K562 (cell line): Measurements from ENCODE around the gene SLC7A1. TPM values are rescaled to one million over a fixed set of nuclear protein-coding genes. Genes with fewer than 3 reads are reported as not detected.

Source experiments
- ATAC-seq: fragments of 200-7000 bp; cut with Tn5 transposase; 3 replicates; pipeline ENCODE4 v1.9.1; 2020; ENCODE audit warnings: moderate library complexity
- BruUV-seq: library from RNA; stranded (reverse); fragments of 400-500 nt; replicated peaks from 2 replicates; lab custom pipeline; 2021; lab: Mats Ljungman, UMichigan
- CTCF ChIA-PET: fragments of 300-600 bp; formaldehyde crosslinking; extraction: SDS; loops from one replicate; lab custom pipeline; 2021; ENCODE audit warnings: low intra/inter-chr PET ratio; lab: Yijun Ruan, JAX
- POLR2A ChIA-PET: fragments of 300-600, 350-650 bp; sonication (Branson Sonifier 250); formaldehyde crosslinking; extraction: SDS; loops from one replicate; lab custom pipeline; 2021; ENCODE audit warnings: antibody characterized with exemption, inconsistent platforms; lab: Yijun Ruan, JAX
- DNase-seq, 4 experiments: peaks; one replicate each; pipeline versions ENCODE4 v3.0.0 to v3.0.0-alpha.2; 2011 to 2018; ENCODE audit warnings: low spot score in 3 of 4, mixed read lengths in 3 of 4; ENCODE audit errors: extremely low read depth in 1 of 4
- FAIRE-seq: peaks from 2 replicates; lab custom pipeline; 2011; peaks lifted over from hg19 to GRCh38; lab: Jason Lieb, UNC
- H2AFZ ChIP-seq: 2 replicates; pipeline ENCODE4 v1.6.0; 2011; ENCODE audit warnings: low read depth, low read length, control low read depth, inconsistent platforms
- H3K27ac ChIP-seq: fragments of 200-600 bp; 3 replicates; pipeline ENCODE4 v1.8.0; 2011; ENCODE audit warnings: low read depth, mild to moderate bottlenecking, control low read depth, inconsistent platforms, low read length, moderate library complexity, mixed read lengths; ENCODE audit errors: extremely low read depth
- H3K27me3 ChIP-seq, 2 experiments: fragments of 300-600 bp in 1 of 2; 2 replicates in 1 of 2; 3 replicates in 1 of 2; pipeline versions ENCODE4 v1.6.0 to v1.8.0; 2011; ENCODE audit warnings: inconsistent platforms in 2 of 2, low read length in 2 of 2, mild to moderate bottlenecking in 1 of 2, mixed read lengths in 1 of 2, moderate library complexity in 1 of 2; ENCODE audit not compliant: control insufficient read depth in 2 of 2, insufficient read depth in 2 of 2
- H3K36me3 ChIP-seq: fragments of 300-600 bp; 3 replicates; pipeline ENCODE4 v1.8.0; 2011; ENCODE audit warnings: mild to moderate bottlenecking, low read length, inconsistent platforms; ENCODE audit not compliant: control insufficient read depth, insufficient read depth
- H3K4me1 ChIP-seq, 2 experiments: fragments of 200-600 bp in 1 of 2; replicated peaks in 1 of 2; 2 replicates in 1 of 2; 3 replicates in 1 of 2; pipeline versions ENCODE4 v1.5.1 to v1.8.0; 2011; ENCODE audit warnings: inconsistent platforms in 2 of 2, low read length in 2 of 2, mild to moderate bottlenecking in 1 of 2, mixed read lengths in 1 of 2, moderate library complexity in 1 of 2; ENCODE audit not compliant: control insufficient read depth in 2 of 2, insufficient read depth in 2 of 2
- H3K4me2 ChIP-seq: 2 replicates; pipeline ENCODE4 v1.6.1; 2011; ENCODE audit warnings: low read length, control low read depth, inconsistent platforms, mixed read lengths; ENCODE audit not compliant: insufficient read depth
- H3K4me3 ChIP-seq: fragments of 200-600 bp; sonication (generic), shearing (Covaris generic); 2 replicates; pipeline ENCODE4 v1.5.1; 2016; ENCODE audit warnings: control low read depth, inconsistent platforms
- H3K79me2 ChIP-seq: fragments of 200-600 bp; 3 replicates; pipeline ENCODE4 v1.8.0; 2011; ENCODE audit warnings: low read length, inconsistent platforms; ENCODE audit not compliant: control insufficient read depth, insufficient read depth
- H3K9ac ChIP-seq, 2 experiments: 2 replicates each; pipeline versions ENCODE4 v1.6.0 to v1.6.1; 2011; ENCODE audit warnings: low read depth in 2 of 2, low read length in 2 of 2, control low read depth in 1 of 2, inconsistent platforms in 1 of 2, mild to moderate bottlenecking in 1 of 2, mixed read lengths in 1 of 2; ENCODE audit not compliant: insufficient read depth in 1 of 2
- H3K9me1 ChIP-seq: one replicate; pipeline ENCODE4 v1.6.0; 2011; ENCODE audit warnings: inconsistent platforms, mild to moderate bottlenecking, low read length, moderate library complexity; ENCODE audit not compliant: control insufficient read depth, insufficient read depth
- H3K9me3 ChIP-seq: replicated peaks from 2 replicates; pipeline ENCODE4 v1.5.1; 2011; ENCODE audit warnings: low read depth, low read length, inconsistent platforms; ENCODE audit not compliant: control insufficient read depth, insufficient read depth
- H4K20me1 ChIP-seq: replicated peaks from 2 replicates; pipeline ENCODE4 v1.6.1; 2011; ENCODE audit warnings: low read length, inconsistent platforms, mixed read lengths; ENCODE audit not compliant: control insufficient read depth, insufficient read depth
- CBFA2T3 ChIP-seq: fragments of 450-650 bp; IDR thresholded peaks from 2 replicates; pipeline ENCODE4 v1.6.1; 2017
- NR2C1 ChIP-seq, 2 experiments: fragments of 450-650 bp; IDR thresholded peaks; 2 replicates each; pipeline ENCODE4 v1.6.1; 2017; ENCODE audit warnings: mild to moderate bottlenecking in 2 of 2, antibody characterized with exemption in 1 of 2, inconsistent platforms in 1 of 2, missing compliant biosample characterization in 1 of 2, missing genetic modification characterization in 1 of 2
- PHB ChIP-seq: fragments of 250-450 bp; sonication (Bioruptor Pico); IDR thresholded peaks from 2 replicates; pipeline ENCODE4 v1.5.0; 2021
- WGBS: fragments of 100-300 bp; shearing (Covaris generic); methylation state at CpG from one replicate; pipeline ENCODE4 v1.1.6; 2016; ENCODE audit warnings: low coverage, mixed read lengths; ENCODE audit not compliant: insufficient coverage; ENCODE audit errors: missing lambda C conversion rate; 5-methylcytosine and 5-hydroxymethylcytosine counted together
- in situ Hi-C: fragments of 300-500 bp; cut with MboI; formaldehyde crosslinking; loops from 4 replicates; pipeline ENCODE4 v1.15.0; 2018; ENCODE audit warnings: inconsistent platforms, mixed read lengths
- intact Hi-C: fragments of 100-400 bp; cut with micrococcal nuclease; formaldehyde crosslinking; loops from 2 replicates; pipeline ENCODE4 v1.14.2; 2022
- polyA plus RNA-seq, 8 experiments: library from polyadenylated mRNA; depleted of rRNA in 4 of 8; stranded (reverse) in 5 of 8; unstranded in 3 of 8; fragments of >200 nt; fragmentation: Nextera tagmentation in 2 of 8; fragmentation: Illumina TruSeq in 1 of 8; extraction: Ambion mirVana in 2 of 8; extraction: Trizol in 1 of 8; gene quantifications; 2 replicates each; pipeline versions ENCODE4 v1.2.1 to v1.2.3, GENCODE V29; 2011 to 2014; ENCODE audit warnings: inconsistent platforms in 1 of 8, missing spikeins in 1 of 8
- total RNA-seq, 7 experiments: library from RNA; depleted of rRNA in 6 of 7; stranded (reverse); fragments of >200 nt in 6 of 7; fragmentation: Illumina TruSeq in 2 of 7; extraction: Trizol in 2 of 7; gene quantifications; 2 replicates each; pipeline versions ENCODE4 v1.2.1 to v1.2.3, GENCODE V29; 2011 to 2021; ENCODE audit warnings: low replicate concordance in 1 of 7
- TF ChIP-seq, protein P1 (sequence below): IDR thresholded peaks from 3 replicates; pipeline ENCODE4 v1.6.1; 2011; ENCODE audit warnings: borderline replicate concordance, mild to moderate bottlenecking, moderate library complexity; ENCODE audit not compliant: insufficient read length; ENCODE audit errors: extremely low read depth

The SLC7A1 gene
- total and polyA plus RNA-seq, 9 of the 15 experiments (the other 6 are each of a cell fraction or from before 2014, with no cell fraction given), result 3.3 to 69.7 (median 10.8) TPM

DNA sequence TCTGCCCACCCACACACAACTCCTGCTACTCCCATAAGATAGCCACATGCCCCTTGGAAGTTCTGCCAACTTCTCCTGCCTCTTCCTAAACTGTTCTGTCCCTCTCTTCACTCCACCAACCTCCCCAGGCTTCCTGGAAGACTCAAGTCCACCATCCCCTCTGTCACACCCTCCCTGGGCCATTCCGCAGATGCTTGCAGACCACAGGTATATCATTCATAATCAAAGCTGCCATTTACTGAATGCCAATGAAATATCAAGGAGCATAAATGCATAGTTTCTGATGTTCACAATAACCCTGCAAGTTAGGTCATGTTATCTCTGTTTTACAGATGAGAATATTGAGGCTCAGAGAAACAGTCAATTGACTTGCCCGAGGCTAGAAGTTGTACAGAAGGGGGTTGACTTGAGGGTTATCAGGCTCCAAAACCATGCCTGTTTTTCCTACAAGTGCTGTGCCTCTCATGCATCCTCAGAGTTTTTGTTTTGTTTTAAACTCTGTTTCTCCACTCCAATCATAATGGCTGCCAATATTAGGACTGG lies 135.6 kb downstream of the SLC7A1 start:
- FAIRE-seq, result no peak
- Histone ChIP-seq H3K27me3 (no peaks in the 10 kb centered on the region), H4K20me1 (no peaks in the 10 kb centered on the region), H3K4me3 (no peak overlapping the region), H3K27ac (0 out of 3 replicates have a peak overlapping the region, but pooled peaks have one; percentile 22), H3K4me1 (peaks cover 14 to 33% of the 10 kb centered on the region in 2 experiments; a peak in 4 of 5 replicates), H3K9me3 (peaks cover 3% of the 10 kb centered on the region; the same call in 1 of the 2 replicates), H3K4me2 (peak overlapping the region; percentile 10; the same call in 1 of the 2 replicates), H2AFZ (peak overlapping the region; percentile 38), H3K9ac (no peak overlapping the region), H3K36me3 (no peaks in the 10 kb centered on the region; the same call in 2 of the 3 replicates), H3K9me1 (no peaks in the 10 kb centered on the region), H3K79me2 (no peaks in the 10 kb centered on the region)
- in situ Hi-C loops (no loop called here), intact Hi-C loops (no loop called here)
- WGBS, result 0% methylated on average over 2 of the region's 2 CpGs
- ATAC-seq, result no peak
- TF ChIP-seq PHB (CRISPR knock-in tag) (no peak), NR2C1 (IDR thresholded peaks at IDR 0.05) (no peak), NR2C1 (tag; IDR thresholded peaks at IDR 0.05) (no peak), CBFA2T3 (peak; percentile 46)
- TF ChIP-seq, protein P1, sequence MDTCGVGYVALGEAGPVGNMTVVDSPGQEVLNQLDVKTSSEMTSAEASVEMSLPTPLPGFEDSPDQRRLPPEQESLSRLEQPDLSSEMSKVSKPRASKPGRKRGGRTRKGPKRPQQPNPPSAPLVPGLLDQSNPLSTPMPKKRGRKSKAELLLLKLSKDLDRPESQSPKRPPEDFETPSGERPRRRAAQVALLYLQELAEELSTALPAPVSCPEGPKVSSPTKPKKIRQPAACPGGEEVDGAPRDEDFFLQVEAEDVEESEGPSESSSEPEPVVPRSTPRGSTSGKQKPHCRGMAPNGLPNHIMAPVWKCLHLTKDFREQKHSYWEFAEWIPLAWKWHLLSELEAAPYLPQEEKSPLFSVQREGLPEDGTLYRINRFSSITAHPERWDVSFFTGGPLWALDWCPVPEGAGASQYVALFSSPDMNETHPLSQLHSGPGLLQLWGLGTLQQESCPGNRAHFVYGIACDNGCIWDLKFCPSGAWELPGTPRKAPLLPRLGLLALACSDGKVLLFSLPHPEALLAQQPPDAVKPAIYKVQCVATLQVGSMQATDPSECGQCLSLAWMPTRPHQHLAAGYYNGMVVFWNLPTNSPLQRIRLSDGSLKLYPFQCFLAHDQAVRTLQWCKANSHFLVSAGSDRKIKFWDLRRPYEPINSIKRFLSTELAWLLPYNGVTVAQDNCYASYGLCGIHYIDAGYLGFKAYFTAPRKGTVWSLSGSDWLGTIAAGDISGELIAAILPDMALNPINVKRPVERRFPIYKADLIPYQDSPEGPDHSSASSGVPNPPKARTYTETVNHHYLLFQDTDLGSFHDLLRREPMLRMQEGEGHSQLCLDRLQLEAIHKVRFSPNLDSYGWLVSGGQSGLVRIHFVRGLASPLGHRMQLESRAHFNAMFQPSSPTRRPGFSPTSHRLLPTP, result no peak
- ChIA-PET CTCF (no interaction called here), POLR2A (interaction anchor here (0.6 kb wide), 1 partner anchor 595 kb away, joined by 3 read pairs; no protein-coding TSS in a partner anchor)
- peak in 1 of 4 experiments; percentile 11 for DNase-seq
- no TSS peak for BruUV-seq
